AG04450 (cell line): ENCODE data around the gene CD180. TPM values are rescaled to one million over a fixed set of nuclear protein-coding genes. Genes with fewer than 3 reads are reported as not detected.

Experiments
- CTCF ChIA-PET: fragments of 300-600, 350-600 bp; formaldehyde crosslinking; extraction: SDS; loops from one replicate; lab custom pipeline; 2022; ENCODE audit warnings: antibody characterized with exemption, inconsistent platforms; lab: Charles Lee
- POLR2A ChIA-PET: fragments of 350-600 bp; formaldehyde crosslinking; extraction: SDS; loops from one replicate; lab custom pipeline; 2021; ENCODE audit warnings: antibody characterized with exemption, inconsistent platforms; lab: Yijun Ruan, JAX
- DNase-seq: peaks from one replicate; pipeline ENCODE4 v3.0.0-alpha.2; 2011; ENCODE audit warnings: low read depth, low spot score
- H3K27ac ChIP-seq: one replicate; pipeline ENCODE4 v1.5.1; 2012; ENCODE audit warnings: low read depth, low read length, control low read depth
- H3K27me3 ChIP-seq: one replicate; pipeline ENCODE4 v1.6.0; 2012; ENCODE audit warnings: low read length; ENCODE audit not compliant: control insufficient read depth, insufficient read depth
- H3K4me3 ChIP-seq: 2 replicates; pipeline ENCODE4 v1.5.1; 2011; ENCODE audit warnings: mild to moderate bottlenecking, low read depth, low read length, control low read depth
- H3K9me3 ChIP-seq: 2 replicates; pipeline ENCODE4 v1.5.1; 2012; ENCODE audit warnings: low read length; ENCODE audit not compliant: control insufficient read depth, insufficient read depth
- CTCF ChIP-seq: IDR thresholded peaks from 2 replicates; pipeline ENCODE4 v1.5.1; 2011; ENCODE audit warnings: low read depth, low read length, control low read depth, inconsistent platforms
- polyA plus RNA-seq: library from polyadenylated mRNA; depleted of rRNA; stranded (reverse); fragments of >200 nt; gene quantifications from 2 replicates; pipeline ENCODE4 v1.2.3, GENCODE V29; 2011

Gene CD180
- polyA plus RNA-seq, 1 experiment = not detected

GRCh38 chr5:67133776-67134175, 62.8 kb downstream of the CD180 start:
- CTCF ChIA-PET = no interaction called here
- TF ChIP-seq CTCF = no peak
- Histone ChIP-seq H3K27me3 (no peaks in the 10 kb centered on the region), H3K4me3 (no peak overlapping the region), H3K27ac (no peak overlapping the region), H3K9me3 (no peaks in the 10 kb centered on the region)
- POLR2A ChIA-PET = no interaction called here
- DNase-seq = no peak

GRCh38 chr5:67133217-67133616, 63.4 kb downstream of the CD180 start:
- Histone ChIP-seq H3K27me3 (no peaks in the 10 kb centered on the region), H3K9me3 (no peaks in the 10 kb centered on the region), H3K27ac (no peak overlapping the region), H3K4me3 (no peak overlapping the region)
- no peak for DNase-seq
- no peak for TF ChIP-seq CTCF
- ChIA-PET CTCF (interaction anchor here (0.6 kb wide), 1 partner anchor 827 kb away, joined by 3 read pairs; no protein-coding TSS in a partner anchor), POLR2A (interaction anchor here (0.7 kb wide), 1 partner anchor 111 kb away, joined by 3 read pairs; no protein-coding TSS in a partner anchor)

- Histone ChIP-seq H3K9me3 (no peaks in the 10 kb centered on the region), H3K4me3 (no peak overlapping the region), H3K27ac (no peak overlapping the region), H3K27me3 (no peaks in the 10 kb centered on the region)
- ChIA-PET CTCF (interaction anchor here (0.6 to 2.1 kb wide), 6 partner anchors 20 to 318 kb away, joined by 3 to 8 read pairs (median 3); no protein-coding TSS in a partner anchor), POLR2A (no interaction called here)
- no peak for DNase-seq
- TF ChIP-seq CTCF = no peak
Observed at GRCh38 chr5:67129768-67130167, 66.8 kb downstream of the CD180 start.
